DMS 273 (cell line): Measurements from ENCODE around the gene JUP.

ENCODE experiments used
- DNase-seq: peaks from one replicate; lab custom pipeline; 2025; ENCODE audit not compliant: unreplicated experiment; lab: John Stamatoyannopoulos, UW

JUP gene

DNA sequence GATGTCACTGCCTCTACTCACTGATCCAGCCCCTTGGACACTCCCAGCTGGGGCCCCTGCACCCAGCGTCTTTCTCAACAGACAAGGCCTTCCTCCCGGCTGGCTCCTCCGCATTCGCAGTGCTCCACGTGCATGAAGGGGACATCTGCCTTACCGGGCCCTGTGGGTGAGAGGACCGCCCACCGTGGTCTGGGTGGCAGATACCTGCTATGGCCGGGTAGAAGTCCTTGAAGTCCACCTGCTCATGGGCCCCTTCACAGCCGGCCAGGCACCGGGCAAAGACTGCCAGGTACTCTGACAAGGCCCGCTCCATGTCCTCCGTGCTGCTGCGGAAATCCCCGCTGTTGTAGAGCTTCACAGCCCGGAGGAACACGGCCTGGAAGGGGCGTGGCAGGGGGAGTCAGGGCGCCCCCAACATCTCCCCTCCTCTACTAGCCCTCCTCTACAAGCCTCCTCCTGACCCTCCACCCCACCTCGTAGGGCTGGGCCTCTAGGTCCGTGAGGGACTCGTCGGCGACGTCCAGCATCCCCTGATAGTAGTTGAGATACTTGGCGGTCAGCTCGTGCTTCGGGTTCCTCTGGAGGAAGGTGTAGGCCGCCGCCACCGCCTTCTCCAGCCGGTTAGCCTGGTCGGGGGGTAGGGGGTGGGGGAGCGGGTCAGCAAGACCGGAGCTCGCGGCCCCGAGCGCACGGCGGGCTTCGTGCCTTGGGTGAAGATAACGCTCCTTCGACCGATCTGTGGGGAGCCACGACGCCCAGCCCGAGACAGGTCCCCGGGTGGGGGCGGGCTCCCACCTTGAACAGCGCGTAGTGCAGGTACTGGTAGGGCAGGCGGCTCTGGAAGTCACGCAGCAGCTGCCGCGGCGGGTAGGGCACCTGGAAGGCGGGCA is 24.4 kb upstream of the JUP start:
- no peak for DNase-seq

DNA sequence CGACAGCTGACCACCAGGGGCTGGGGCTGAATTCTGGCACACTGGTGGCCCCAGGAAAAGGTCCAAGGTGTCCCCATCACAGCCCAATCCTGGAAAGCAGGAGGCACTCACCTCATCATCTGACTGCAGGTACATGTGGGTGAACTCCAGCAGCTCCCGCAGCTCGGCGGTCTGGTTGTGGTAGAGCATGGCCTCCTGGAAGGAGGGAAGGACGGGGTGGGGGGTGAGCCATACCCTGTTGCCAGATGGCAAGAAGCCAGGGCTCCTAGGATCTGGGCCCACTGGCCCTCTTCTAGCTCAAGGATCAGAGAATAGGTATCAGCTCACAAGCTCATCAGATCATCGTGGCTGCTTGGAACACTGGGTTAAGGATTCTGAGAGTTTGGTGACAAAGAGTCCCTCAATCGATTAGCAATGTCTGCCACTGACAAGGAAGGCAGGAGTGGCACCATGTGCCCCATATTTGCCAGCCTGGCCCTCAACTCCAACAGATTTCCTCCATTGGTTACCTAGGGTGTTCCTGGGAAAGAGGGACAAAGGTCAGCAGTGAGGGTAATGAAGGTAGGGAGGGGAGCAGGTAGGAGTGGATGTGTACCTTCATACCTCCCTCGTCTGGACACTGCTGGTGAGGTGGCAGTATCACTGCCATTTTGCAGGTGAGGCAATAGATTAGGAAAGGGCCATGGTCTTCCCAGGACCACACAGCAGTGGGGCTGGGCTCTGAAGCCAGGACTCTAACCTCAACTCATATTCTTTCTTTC is 20.4 kb upstream of the JUP start:
- no peak for DNase-seq

DNA sequence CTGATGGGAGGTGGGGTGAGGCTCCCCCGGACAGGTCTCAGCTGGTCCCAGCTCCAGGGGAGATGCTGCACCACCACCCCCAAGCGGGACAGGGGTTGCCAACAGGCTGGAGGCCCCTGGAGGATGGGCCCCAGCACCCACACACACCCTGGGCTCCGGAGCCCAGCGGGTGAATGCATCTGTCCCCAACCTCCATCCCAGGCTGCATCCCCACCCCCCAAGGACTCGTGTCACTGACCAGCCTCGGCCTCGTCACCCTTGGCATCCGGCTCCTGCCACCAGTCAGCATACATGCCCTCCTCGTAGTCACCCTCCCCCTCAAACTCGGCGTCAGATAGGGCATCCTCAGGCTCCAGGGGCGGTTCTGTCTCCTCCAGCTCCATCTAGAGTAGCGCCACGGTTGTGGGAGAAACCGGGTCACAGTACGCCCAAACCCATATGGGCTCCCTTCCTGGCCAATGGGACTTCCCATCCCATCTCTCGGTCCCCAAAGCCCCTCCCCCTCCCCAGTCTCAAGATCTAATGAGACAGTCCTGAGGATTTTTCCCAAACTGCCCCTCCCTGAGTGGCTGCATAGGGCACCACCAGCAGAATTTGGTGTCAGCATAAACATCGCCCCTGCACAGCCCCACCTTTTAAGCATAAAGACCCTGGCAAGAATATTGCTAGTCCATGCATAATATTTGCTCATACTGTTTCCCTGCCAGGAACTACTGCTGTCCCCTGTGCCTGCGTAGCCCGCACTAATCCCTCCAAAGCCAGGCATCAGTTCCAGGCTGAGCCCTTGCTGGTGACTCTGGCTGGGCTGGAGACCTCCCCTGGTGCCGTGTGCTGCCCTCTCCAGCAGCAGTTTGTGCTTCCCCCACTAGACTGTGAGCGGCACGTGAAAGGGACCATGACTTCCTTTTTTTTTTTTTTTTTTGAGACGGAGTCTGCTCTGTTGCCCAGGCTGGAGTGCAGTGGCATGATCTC is 16.8 kb upstream of the JUP start:
- DNase-seq = peak; percentile 63

DNA sequence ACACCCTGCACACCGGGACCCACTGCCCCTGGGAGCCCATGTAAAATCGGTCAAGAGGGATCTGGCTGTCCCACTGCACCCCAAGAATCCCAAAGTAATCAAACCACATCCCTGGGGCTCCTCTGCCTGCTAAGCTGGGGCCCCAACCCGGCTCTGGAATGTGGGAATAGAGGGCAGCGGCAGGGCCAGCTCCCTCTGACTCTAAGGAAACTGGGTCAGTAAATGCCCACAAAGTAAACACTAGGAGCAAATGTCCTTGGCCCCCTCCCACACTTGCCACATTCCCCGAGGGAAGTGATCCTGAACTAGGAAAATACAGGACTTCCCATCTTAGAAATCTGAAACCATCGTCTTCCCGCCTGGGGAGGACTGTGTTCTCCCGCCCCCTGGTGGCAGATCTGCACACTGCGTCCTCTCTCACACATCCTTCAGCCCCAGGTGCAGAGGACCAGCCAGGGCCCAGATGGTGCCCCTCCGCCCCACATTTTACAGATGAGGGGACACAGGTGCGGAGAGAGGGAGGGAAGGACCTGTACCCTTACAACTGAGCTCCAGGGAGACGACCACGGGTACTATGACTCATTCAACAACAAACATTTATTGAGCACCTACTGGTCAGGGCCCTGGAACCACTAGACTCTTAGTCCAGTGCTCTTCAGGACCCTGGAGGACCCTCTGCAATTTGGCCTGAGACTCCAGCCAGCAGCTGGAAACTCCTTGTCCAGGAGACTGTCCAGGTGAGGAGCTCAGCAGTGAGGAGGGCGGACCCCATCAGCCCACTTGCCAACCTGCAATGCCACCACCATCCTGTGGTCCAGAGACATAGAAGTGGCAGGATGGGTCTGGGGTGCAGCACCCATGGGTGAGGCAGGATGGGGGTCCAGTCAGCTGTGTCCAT is 15.1 kb upstream of the JUP start:
- peak; percentile 90 for DNase-seq

DNA sequence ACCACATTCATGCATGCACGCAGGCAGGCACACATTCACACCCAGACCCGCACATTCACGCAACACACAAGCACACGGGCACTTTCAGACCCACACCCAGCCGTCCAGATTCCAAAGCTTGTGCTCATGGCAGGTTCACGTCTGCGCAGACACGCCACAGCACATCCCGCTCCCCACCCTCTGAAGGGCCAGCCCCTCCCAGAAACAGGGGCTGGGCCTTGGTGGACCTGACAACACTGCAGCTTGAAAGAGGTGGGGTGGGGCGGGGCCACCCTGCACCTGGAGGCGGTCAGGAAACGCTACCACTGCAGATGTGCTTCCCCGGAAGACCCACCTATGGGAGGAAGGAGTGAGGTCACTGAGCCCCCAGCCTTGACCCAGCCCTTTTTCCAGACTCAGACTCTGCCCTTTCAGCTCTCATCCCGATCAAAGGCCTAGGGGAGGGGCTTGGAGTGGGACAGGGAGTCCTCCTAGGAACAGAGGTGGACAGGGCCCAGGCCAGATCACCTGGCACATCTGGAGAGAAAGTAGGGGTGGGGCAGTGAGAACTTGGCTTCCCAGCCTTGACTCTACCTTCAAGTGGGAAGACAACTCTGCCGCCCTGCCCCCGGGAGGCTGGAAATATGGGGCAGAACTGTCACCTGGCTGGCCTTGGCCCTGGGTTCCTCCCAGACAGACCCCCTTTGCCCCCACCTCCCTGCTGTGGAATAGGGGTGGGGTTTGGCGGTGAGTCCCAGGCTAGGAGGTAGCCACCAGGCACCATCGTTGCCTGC is 14.3 kb upstream of the JUP start:
- DNase-seq = no peak

DNA sequence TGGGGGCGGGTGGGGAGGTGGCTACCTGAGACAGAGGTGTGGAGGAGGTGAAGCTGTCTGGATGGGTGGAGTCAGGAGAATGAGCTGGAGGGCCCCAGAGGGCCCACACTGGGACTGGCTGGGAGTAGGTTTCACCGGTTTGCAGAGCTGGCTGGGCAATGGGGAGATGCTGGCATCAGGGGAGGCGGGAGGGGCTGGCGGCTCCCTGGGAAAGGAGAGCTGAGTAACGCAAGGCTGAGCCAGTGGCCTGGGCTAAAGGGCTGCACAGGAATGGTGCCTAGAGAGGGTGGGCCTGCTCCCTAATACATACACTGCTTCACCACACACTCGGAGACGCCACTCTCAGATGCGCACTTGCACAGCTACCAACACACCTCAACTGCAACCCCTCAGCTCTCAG is 12.9 kb upstream of the JUP start:
- DNase-seq = no peak

DNA sequence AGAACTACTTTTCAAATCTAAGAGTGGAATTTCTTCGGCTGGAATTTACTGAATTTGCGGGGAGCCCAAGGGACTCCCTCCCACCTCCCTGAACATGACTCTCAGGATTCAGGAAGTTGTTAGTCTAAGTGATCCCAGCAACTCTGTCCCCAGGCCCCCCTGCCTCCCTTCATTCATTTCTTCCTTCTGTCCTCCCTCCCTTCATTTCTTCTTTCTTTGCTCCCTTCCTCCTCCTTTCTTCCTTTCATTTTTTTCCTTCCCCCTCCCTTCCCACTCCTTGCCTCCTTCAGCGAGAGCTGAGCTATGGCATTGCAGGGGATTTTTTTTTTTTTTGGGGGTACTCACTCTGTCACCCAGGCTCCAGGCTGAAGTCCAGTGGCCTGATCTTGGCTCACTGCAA is 10.9 kb upstream of the JUP start:
- DNase-seq = no peak

DNA sequence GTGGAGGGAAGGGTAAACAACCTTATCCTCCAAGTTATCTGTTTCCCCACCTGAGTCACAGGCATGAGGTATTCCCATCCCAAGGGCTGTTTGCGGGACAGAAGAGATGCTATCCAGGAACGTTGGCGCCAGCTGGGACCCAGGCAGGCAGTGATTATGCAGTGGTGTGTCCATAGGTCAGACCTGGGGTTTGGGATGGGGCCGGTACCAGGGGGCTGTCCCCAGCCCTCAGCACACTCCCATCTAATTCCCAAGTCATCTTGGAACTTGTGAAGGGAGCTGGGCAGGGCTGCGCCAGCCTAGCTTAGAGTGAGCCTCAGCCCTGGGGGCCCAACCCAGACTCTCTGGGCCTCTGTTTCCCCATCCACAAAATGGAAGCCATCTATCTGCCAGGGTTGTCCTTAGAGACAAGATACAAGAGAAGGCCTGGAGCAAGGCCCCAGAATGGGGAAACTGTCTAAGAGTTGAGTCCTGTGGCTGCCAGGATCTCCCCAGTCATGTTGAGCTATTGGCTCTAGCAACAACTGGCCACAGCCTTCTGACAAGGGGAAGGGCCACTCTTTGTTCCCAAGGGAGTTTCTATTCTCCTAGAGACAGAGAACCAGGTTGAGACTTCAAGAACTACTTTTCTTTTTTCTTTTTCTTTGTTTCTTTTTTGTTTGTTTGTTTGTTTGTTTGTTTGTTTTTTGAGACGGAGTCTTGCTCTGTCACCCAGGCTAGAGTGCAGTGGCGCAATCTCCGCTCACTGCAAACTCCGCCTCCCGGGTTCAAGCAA is 9.8 kb upstream of the JUP start:
- DNase-seq = no peak

DNA sequence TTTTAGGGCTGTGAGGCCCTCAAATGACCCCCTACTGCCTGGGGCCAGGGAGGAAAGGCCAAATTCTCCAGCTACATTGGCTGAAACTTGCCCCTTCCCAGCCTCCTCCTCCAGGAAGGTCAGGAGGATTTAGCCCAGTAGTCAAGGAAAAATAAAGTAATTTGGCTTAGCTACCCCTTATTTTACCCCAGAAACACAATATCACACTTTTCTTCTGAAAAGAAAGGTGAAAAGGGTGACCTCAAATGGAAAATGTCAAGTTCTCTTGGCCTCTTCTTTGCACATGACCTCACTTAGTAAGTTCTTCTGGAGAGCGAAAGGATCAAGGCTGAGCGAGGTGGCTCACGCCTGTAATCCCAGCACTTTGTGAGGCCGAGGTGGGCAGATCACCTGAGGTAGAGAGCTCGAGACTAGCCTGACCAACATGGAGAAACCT is 8.0 kb upstream of the JUP start:
- DNase-seq = no peak

DNA sequence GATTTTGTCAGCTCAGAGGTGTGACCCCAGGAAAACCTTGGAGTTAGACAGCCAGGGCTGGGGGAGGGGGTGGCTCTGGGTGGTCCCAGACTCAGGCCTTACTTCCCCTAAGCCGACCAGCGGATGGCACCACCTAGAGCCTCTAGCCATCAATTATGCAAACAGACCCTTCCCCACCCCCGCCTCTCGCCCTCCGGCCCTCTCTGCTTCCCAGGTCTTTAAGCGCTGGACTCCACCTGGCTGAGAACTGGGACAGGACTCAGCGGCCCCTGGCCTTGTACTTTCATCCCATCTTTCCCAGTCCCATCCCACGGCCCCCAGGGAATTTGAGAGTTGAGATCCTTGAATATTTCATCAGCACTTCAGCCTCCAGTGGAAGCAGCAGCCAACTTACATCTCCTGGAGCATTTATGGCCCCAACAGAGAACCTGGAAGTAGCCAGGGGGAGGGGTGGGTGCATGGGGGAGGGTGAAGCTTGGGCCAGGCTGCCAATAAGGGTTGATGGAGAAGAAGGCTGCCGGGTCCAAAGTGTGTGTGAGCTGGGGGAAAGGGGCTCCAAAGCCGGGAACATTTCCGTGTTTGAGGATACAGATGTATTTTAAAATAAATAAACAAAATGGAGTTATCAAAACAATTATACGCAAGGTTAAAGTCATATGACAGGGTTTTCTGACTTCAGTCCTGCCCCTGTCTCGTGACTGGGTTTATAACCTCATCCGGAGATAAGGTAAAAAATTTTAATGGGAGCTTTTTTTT is 7.5 kb upstream of the JUP start:
- no peak for DNase-seq

DNA sequence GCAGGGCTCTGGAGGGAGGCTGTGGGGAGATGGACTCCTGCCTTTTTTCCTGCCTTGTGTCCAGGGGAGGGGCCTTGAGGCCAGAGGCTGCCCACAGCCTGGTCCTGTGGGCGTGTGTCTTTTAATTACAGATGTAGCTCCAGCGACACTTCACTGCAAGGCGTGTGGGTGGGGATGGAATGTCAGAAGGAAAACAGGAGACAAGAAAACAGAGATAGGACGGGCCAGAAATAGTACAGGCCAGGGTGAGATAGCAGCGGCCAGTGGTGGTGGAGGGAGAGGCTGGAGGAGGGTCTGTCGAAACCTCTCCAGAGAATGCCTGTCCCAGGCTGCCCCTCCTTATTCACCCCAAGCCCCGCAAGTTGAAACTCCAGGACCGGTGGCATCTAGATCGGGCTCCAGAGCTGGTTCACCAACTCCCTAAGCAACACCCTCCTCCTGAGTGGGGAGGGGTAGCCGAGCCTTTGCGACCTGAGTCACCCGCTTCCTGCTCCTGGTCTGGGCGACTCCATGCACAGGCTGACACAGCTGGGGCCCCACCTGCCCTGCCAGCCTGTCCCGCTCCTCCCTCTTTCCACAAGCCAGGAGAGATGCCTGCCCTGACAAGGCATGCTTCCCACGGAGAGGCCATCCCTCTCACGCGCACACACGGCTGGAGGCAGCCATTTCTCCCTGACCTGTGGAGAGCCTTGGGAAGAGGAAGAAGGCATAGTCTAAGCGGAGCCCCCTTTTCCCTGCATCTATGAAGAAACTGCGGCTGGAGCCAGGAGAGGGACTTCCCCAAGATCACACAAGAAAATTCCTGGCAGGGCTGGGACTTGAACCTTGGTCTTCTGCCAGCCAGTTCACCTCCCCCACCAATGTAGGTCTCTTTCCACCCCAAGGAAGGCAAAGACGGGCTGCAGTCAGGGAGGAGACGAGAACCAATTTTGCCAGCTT is 6.6 kb upstream of the JUP start:
- peak; percentile 49 for DNase-seq

DNA sequence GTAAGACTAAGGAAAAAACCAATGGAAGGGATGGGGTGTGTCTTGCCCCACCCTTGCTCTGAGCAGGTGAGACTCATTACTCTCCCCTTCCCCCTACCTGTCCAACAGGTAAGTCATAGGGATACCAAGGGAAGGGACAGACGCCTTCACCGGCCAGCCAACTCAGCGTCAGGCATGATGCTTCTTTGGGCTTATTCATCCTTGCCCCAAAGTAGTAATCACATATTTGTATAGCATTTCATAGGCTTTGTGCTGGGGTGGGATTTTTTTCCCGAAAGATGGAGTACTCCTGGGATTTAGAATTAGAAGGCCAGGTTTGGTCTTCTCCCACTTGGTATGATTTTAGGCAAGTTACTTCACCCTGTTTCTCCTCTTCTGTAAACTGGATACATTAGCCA is 509 bp upstream of the JUP start:
- DNase-seq = no peak

DNA sequence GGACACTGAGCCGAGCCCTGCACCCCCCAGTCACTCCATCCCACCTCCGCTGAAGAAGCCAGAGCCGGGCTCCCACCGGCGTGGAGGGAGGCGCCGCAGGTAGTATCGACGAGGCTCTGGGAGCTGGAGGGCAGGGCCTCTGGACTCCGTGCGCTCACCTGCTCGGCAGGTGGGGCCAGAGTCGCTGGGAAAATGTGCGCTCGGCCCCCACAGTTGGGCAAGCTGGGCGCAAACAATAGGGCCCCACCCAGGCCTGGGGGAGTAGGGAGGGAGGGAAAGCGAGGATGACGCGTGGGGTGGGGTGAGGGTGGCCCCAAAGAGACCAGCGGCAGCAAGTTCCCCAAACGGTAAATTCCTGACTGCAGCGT is 668 bp downstream of the JUP start:
- no peak for DNase-seq

DNA sequence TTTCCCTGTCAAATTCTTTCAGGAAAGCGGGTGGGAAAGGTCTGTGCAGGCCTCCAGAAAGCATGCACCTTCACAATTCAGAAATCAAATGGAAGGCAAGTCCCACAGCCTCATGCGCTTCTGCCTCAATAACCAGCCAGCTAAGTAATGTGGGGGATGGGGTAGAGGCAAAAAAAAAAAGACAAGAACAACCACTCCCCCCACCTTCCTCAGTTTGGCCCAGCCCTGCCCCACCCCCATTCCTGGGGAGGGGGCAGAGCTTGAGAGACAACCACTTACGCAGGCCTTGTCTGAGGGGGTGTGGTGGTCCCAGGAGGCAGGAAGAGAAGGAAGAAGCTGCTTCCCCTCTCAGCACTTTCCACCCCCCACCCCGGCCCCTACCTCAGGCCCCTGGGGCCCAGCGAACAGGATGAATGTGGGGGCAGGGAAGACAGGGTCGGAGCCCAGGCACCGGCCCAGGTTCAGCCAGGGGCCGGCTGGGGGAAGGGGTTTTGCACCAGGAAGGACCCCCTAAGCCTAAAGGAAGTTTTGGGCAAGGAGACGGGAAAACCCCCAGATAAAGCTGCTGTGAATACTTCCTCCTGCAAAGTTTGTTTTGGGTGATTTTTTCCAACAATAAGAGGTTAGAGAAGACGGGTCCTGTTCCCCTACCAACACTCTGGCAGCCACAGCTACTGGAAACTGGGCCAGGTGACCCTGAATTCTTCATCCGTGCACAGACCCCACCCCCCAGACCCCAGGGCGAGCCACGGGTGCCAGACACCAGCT is 1.2 kb downstream of the JUP start:
- no peak for DNase-seq

DNA sequence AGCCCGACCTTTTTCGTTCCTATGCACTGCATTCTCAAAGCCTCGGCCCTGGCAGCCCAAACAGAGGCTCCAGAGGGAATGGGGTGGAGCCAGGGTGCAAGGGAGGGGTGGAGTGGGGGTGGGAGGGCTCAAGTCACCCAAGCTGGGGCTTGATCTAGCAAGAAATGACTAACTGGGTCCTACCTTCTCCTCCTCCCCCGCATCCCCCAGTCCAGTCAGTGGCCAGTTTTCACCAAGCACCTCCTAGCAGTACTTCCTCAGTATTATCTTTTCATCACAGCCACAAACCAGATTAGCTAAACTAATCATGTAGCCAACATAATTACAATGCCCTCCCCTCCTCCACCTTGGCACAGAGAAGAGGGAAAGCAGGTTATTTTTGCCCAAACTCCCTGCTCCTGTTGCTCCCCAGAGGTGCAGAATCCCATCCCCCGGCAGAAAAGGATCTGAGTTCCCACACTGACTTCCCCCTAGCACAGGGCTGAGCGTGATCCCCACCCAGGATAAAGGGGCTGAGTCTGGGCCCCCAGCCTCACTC is 2.2 kb downstream of the JUP start:
- DNase-seq = peak; percentile 28

DNA sequence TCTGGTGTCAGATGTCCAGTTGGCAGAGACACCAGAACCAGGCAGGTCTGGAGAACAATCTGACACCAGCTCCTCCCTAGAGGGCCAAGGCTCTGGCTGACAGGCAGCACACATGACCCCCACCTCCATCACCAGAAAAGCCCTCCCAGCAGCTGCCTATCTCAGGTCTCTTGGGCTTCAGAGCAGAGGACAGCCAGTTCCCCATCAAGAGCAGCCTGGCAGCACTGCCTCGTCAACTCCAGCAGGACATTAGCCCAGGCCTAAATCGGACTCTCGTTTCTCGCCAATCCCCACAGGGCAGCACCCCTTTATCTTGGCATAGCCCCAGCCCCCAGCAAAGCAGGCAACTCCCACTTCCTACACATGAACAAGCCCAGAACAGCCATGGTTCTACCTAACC is 4.4 kb downstream of the JUP start:
- no peak for DNase-seq
